KOPT-K1 (cell line): ENCODE measurements around the gene ATCAY.
"Not testable (repeated sequence)": the region's sequence is repeated elsewhere in the genome, so short reads cannot be mapped to it uniquely, and the experiment has no call there.

Experiments used
- H3K27ac ChIP-seq: fragments of 200-600 bp; sonication (generic); 2 replicates; pipeline ENCODE4 v1.5.1; 2016; ENCODE audit warnings: antibody characterized with exemption, mild to moderate bottlenecking, low read depth, low read length; ENCODE audit not compliant: poor library complexity, severe bottlenecking
- H3K36me3 ChIP-seq: fragments of 200-600 bp; sonication (generic); 2 replicates; pipeline ENCODE4 v1.5.1; 2017; ENCODE audit warnings: antibody characterized with exemption, mild to moderate bottlenecking, low read length, moderate library complexity; ENCODE audit not compliant: insufficient read depth
- H3K9me3 ChIP-seq: fragments of 200-600 bp; sonication (generic); 2 replicates; pipeline ENCODE4 v1.5.1; 2017; ENCODE audit warnings: antibody characterized with exemption, low read length, mild to moderate bottlenecking; ENCODE audit not compliant: insufficient read depth, poor library complexity, severe bottlenecking

ATCAY gene

DNA sequence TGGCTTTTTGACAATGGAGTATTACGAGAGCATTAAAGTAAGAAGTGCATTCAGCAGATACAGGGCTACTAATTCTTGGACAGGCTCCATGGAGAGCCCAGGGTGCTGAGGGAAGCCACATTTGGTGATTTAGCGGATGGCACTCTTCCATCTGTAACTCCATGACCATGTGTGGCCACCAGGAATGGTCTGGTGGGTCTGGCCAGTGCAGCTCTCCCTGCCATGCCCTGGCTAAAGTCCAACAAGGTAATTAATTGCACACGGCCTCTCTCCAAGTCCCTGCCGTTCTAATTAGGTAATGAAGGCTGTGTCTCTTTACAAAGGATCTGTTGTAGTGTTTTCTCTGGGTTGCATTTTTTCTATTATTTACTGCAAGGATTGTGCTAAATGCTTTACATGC, 7.3 kb upstream of the ATCAY start:
- H3K27ac ChIP-seq: no peak overlapping the region
- H3K9me3 ChIP-seq: no peaks in the 10 kb centered on the region
- H3K36me3 ChIP-seq: no peaks in the 10 kb centered on the region

DNA sequence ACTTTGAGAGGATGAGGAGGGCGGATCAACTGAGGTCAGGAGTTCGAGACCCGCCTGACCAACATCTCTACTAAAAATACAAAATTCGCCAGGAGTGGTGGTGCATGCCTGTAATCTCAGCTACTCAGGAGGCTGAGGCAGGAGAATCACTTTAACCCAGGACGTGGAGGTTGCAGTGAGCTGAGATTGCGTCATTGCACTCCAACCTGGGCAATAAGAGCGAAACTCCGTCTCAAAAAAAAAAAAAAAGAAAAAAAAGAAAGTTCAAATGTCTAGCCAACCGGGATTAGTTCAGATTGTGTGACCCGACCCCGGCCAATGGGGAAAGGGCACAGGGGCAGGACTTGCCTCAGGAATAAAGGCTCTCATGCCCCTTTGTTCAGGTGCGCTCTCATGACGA, 5.8 kb upstream of the ATCAY start:
- not testable (repeated sequence) for H3K36me3 ChIP-seq, H3K9me3 ChIP-seq, H3K27ac ChIP-seq

DNA sequence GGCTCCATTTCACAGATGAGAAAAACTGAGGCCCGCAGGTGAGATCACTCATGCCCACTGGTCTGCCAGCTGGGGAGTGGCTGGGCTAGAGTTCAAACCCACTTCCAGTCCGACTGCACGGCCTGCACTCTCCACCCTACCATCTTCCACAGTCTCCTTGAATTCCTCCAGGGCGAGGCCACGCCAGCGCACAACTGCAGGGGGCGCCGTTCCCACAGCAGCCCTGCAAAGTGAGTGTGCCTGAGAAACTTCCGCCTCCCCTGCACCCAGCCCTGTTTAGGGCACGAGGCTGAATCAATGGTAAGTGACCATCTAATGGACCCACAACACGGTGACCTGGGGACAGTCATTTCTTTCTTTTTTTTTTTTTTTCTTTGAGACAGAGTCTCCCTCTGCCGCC, 829 bp upstream of the ATCAY start:
- no peak overlapping the region for H3K27ac ChIP-seq
- no peaks in the 10 kb centered on the region for H3K36me3 ChIP-seq
- no peaks in the 10 kb centered on the region for H3K9me3 ChIP-seq

DNA sequence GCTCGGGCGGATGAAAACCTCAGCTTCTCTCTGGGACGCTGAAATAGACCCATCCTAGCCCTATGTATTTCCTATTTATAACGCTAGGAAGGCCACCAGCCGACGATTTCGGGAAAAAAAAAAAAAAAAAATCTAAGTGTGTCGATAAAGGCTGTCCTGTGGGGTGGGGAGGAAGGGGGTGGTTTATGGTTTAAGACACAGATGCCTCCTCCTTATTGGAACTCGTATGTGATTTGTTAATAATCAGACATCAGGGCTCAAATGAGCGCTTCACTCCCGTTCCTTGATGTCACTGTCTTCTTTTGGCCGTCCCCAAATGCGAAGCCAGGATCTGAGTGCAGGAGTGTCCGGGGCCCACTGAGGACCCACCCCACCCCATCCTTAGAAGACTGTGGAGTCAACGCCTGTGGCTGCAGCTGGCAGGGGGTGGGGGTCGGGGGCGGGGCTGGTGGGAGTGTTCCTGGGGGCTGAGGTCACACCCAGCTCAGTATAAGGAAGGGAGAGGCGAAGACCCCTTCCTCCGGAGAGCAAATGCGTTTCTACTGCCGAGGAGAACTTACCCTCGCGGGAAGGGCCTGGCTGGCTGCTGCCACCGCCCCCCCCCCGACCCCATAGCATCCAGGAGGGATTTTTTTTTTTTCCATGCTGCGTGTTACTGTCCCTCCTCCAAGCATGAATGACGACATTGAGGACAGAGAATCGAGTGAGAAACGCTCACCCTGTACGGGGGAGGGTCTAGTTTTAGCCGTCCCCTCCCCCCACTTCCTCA, 971 bp downstream of the ATCAY start:
- H3K9me3 ChIP-seq: no peaks in the 10 kb centered on the region
- no peaks in the 10 kb centered on the region for H3K36me3 ChIP-seq
- H3K27ac ChIP-seq: no peak overlapping the region

DNA sequence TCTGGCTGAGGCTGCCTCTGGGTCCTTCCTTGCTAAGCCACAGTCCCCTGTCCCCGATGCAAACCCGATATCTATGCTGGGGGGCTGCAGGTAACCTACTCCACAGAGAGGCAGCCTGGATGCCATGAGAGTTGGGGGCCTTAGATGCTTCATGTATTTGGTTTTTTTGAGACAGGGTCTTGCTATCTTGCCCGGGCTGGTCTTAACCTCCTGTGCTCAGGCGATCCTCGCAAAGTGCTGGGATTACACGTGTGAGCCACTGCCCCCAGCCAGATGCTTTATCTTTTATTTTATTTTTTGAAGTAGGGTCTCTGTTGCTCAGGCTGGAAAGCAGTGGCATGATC, 1.5 kb downstream of the ATCAY start:
- H3K36me3 ChIP-seq: no peaks in the 10 kb centered on the region

DNA sequence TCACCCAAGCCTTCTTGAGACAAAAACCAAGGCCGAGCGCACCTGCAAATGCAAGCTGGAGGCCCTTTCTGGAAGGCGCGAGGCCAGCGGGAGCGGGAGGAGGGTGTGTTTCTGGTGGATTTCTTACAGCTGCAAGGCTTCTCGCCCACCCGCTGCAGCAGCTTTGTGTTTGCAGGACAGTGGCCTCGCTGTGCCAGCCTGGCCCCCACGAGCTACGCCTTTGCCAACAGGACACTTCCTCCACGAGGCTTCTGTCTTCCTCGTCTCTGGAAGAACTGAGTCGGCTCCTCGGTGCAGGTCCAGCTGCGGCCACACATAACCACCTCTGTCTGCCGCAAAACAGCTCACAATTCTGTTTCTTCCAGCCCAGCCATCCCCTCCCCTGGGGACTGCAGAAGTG, 10.1 kb downstream of the ATCAY start:
- Histone ChIP-seq H3K36me3 (no peaks in the 10 kb centered on the region), H3K9me3 (no peaks in the 10 kb centered on the region), H3K27ac (no peak overlapping the region)

More for the DNA sequence above, 1.5 kb downstream of the ATCAY start:
- Histone ChIP-seq H3K27ac (no peak overlapping the region), H3K9me3 (no peaks in the 10 kb centered on the region)

DNA sequence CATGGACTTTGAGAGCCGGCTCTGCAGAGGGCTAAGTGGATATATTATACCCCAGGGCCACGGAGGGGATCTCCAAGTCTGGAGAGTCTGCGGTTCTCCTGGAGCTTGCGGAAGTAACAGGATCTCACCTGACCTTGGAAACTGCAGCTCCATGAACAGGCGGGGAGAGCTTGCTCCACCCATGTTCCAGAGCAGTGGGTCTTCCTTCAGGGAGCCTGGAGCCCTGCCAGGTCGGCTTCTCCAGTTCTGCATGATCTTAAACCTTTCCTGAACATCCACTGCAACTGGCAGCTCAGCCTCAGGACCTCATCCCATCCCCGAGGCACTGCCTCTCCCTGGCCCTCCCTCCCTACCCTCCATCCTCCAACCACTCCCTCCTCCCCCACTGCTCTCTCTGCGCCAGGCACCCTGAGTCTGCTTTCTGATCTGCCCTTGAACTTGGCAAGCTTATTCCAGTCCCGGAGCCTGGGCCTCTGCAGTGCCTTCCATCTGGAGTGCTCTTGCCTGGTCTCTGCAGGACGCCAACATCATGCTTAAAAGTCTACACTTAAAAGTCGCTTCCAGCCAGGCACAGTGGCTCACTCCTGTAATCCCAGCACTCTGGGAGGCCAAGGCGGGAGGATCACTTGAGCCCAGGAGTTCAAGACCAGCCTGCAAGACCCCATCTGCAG, 13.2 kb downstream of the ATCAY start:
- Histone ChIP-seq H3K27ac (no peak overlapping the region), H3K36me3 (no peaks in the 10 kb centered on the region), H3K9me3 (no peaks in the 10 kb centered on the region)

DNA sequence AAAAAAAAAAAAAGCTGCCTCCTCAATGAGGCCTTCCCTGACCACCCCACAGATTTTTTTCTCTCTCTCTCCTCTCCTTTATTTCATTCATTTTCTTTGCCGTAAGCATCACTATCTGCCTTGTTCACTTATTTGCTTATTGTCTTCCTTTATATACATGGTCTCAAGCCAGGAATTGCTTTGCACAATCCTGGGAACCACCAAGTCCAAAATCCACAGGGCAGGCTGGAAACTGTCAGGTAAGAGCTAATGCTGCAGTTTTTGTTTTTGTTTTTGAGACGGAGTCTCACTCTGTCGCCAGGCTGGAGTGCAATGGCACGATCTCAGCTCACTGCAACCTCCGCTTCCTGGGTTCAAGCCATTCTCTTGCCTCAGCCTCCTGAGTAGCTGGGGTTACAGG, 14.5 kb downstream of the ATCAY start:
- H3K36me3 ChIP-seq, H3K9me3 ChIP-seq, H3K27ac ChIP-seq: not testable (repeated sequence)

DNA sequence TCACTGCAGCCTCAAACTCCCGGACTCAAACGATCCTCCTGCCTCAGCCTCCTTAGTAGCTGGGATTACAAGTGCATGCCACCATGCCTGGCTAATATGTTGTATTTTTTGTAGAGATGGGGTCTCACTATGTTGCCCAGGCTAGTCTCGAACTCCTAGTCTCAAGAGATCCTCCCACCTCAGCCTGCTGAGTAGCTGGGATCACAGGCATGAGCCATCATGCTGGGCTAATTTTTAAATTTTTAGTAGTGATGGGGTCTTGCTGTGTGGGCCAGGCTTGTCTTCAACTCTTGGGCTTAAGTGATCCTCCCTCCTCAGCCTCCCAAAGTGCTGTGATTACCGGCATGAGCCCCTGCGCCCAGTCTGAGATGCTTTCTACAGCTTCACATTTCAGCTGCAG, 15.3 kb downstream of the ATCAY start:
- Histone ChIP-seq H3K36me3 (no peaks in the 10 kb centered on the region), H3K9me3 (no peaks in the 10 kb centered on the region), H3K27ac (no peak overlapping the region)

DNA sequence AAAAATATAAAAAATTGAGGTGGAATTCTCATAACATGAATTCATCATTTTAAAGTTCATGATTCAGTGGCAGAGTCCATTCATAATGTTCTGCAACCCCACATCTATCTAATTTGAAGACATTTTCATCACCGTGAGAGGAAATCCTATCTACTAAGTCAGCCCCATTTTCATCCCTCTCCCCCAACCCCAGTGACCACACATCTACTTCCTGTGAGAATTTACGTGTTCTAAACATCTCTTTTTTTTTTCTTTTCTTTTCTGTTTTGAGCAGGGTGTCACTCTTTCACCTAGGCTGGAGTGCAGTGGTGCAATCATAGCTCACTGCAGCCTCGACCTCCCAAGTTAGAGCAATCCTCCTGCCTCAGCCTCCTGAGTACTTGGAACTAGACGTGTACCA, 17.5 kb downstream of the ATCAY start:
- no peak overlapping the region for H3K27ac ChIP-seq
- no peaks in the 10 kb centered on the region for H3K9me3 ChIP-seq
- H3K36me3 ChIP-seq: no peaks in the 10 kb centered on the region

DNA sequence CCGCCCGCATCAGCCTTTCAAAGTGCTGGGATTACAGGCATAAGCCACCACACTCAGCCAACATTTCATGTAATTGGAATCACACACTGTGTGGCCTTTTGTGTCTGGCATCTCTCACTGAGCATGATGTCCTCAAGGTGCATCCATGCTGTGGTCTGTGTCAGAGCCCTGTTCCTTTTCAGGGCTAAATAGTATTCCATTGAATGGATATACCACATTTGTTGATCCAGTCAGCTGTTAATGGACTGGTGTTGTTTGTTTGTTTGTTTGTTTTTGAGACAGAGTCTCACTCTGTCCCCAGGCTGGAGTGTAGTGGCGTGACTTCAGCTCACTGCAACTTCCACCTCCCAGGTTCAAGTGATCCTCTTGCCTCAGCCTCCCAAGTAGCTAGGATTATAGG, 17.9 kb downstream of the ATCAY start:
- Histone ChIP-seq H3K27ac (no peak overlapping the region), H3K36me3 (no peaks in the 10 kb centered on the region)

DNA sequence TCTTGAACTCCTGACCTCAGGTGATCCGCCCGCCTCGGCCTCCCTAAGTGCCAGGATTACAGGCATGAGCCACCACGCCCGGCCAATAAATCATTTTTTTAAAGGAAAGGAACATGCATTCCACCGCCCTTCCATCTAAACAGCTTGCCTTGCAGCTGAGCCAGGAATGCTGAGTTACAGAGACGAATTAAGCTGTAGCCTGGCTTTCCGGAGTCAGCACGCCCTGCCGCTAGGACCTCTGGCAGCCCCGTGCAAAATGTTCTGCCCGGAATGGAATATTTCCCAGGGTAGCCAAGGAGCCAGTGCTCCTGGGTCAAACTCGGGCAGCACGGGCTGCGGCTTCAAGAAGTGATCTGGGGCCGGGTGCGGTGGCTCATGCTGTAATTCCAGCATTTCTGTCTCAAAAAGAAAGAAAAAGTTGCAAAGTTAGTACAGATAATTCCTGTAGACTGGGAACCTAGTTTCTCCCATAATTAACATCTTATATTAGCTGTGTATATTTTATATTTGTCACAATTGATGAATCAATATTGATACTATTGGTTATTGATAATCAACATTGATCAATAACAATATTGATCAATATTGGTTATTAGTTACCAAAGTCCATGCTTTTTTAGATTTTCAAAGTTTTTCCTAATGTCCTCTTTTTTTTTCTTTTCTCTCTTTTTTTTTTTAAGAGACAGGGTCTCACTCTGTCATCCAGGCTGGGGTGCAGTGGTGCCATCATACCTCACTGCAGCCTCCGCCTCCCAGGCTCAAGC, 19.2 kb downstream of the ATCAY start:
- no peaks in the 10 kb centered on the region for H3K9me3 ChIP-seq
- H3K36me3 ChIP-seq: no peaks in the 10 kb centered on the region

More for the DNA sequence above, 17.9 kb downstream of the ATCAY start:
- H3K9me3 ChIP-seq: no peaks in the 10 kb centered on the region

DNA sequence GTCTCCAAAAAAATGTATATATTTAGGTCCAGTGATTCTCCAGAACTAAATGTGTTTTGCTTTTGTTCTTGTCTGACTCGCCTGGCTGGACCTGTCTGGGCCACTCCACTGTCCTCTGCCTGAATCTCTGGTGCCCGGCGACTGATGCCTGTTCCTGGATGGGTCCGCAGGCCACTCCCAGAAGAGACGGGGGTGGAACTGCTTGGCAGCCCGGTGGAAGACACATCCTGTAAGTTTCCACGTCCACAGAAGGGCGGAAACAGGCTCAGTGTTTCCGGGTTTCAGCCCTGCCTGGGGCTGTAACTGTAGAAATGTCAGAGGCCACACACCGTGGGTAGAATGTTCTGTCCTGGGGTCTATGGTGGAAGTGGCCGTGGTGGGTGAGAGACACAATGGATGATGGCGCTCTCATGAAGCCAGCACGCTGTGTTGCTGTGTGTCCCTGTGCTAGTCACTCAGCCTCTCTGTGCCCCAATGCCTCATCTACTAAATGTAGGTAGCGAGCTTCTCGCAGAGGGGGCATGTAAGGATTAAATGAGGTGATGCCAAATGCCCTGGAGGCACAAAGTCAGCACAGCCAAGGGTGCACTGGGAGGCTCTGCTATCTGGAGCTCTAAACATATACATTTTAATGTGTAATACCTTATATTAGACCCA, 22.0 kb downstream of the ATCAY start:
- H3K9me3 ChIP-seq: no peaks in the 10 kb centered on the region
- no peak overlapping the region for H3K27ac ChIP-seq
- H3K36me3 ChIP-seq: no peaks in the 10 kb centered on the region

More for the DNA sequence above, 19.2 kb downstream of the ATCAY start:
- H3K27ac ChIP-seq: no peak overlapping the region

DNA sequence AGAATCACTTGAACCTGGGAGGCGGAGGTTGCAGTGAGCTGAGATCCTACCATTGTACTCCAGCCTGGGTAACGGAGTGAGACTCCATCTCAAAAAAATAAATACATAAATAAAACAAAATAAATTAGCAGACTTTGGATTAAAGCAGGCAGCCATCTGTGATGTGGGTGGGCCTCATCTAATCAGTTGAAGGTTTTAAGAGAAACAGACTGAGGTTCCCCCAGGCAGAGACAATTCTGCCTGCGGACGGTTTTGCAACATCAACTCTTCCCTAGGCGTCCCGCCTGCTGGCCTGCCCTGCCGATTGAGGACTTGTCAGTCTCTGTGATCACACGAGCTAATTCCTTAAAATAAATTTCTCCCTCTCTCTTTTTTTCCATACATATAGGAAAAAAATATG, 23.7 kb downstream of the ATCAY start:
- no peaks in the 10 kb centered on the region for H3K9me3 ChIP-seq
- H3K27ac ChIP-seq: no peak overlapping the region
- H3K36me3 ChIP-seq: no peaks in the 10 kb centered on the region

DNA sequence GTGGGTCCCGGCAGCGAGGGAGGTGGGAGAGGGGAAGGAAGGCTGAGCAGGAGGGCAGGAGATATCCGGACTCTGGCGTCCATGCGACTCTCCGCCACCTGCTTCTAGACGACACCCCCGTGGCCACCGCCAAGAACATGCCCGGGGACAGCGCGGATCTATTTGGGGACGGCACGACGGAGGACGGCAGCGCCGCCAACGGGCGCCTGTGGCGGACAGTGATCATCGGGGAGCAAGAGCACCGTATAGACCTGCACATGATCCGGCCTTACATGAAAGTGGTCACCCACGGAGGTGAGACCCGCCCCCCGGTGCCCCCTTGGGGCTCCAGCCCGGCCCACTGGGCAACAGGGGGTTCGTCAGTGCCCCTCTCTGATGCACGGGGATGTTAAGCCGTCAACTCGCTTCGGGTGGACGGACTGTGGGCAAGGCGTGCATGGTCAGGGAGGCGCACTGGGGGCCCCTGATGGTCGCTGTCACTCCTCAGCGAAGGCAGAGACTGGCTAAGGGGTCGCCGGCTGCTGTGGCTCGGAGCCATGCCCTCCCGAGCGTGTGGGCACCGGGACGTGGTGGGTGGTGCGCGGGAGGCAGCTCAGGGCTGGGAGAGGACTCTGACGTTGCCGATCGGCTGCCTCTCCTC, 27.3 kb downstream of the ATCAY start:
- H3K36me3 ChIP-seq: no peaks in the 10 kb centered on the region
- H3K27ac ChIP-seq: no peak overlapping the region
- peaks cover 10% of the 10 kb centered on the region for H3K9me3 ChIP-seq
